Activated CD8-positive, alpha-beta T cell treated with anti-CD3 and anti-CD28 coated beads for 36 hours (primary cell): Measurements from ENCODE around the gene CDK19. TPM values are rescaled to one million over a fixed set of nuclear protein-coding genes. Genes with fewer than 3 reads are reported as not detected.

Source experiments
- ATAC-seq: fragments of 200-7000 bp; cut with Tn5 transposase; one replicate; pipeline ENCODE4 v1.10.0; 2021; ENCODE audit warnings: mild to moderate bottlenecking, moderate library complexity
- CTCF ChIA-PET: fragments of 350-600 bp; sonication (Branson Sonifier 250); formaldehyde crosslinking; loops from one replicate; lab custom pipeline; 2021; ENCODE audit warnings: antibody characterized with exemption; lab: Charles Lee
- POLR2A ChIA-PET: fragments of 350-600 bp; sonication (Branson Sonifier 250); formaldehyde crosslinking; loops from one replicate; lab custom pipeline; 2021; ENCODE audit warnings: antibody characterized with exemption; lab: Charles Lee
- DNase-seq: peaks from one replicate; pipeline ENCODE4 v3.0.0-alpha.2; 2020
- H3K27ac Mint-ChIP-seq: one replicate; pipeline ENCODE4 v1.8.0; 2021; ENCODE audit warnings: mild to moderate bottlenecking, mixed read lengths
- H3K27me3 Mint-ChIP-seq: one replicate; pipeline ENCODE4 v1.8.0; 2021; ENCODE audit warnings: mixed read lengths
- H3K36me3 Mint-ChIP-seq: one replicate; pipeline ENCODE4 v1.8.0; 2021; ENCODE audit warnings: low read depth, mixed read lengths
- H3K4me1 Mint-ChIP-seq: one replicate; pipeline ENCODE4 v1.8.0; 2021; ENCODE audit warnings: low read depth, mixed read lengths
- H3K4me3 Mint-ChIP-seq: one replicate; pipeline ENCODE4 v1.8.0; 2021; ENCODE audit warnings: mild to moderate bottlenecking, moderate library complexity, mixed read lengths
- H3K9me3 Mint-ChIP-seq: one replicate; pipeline ENCODE4 v1.8.0; 2021; ENCODE audit warnings: mixed read lengths
- CTCF ChIP-seq: fragments of 200-600 bp; IDR thresholded peaks from one replicate; pipeline ENCODE4 v1.8.0; 2022; ENCODE audit warnings: antibody characterized with exemption, mild to moderate bottlenecking
- intact Hi-C: fragments of 100-400 bp; cut with micrococcal nuclease; formaldehyde crosslinking; loops from one replicate; pipeline ENCODE4 v1.10.0; 2022
- total RNA-seq, 2 experiments: library from RNA; stranded (reverse); gene quantifications; one replicate each; pipeline ENCODE4 v1.2.3, GENCODE V29; 2021

CDK19 gene
- total RNA-seq, 2 experiments from 2014 or later = 11.8 to 13.1 TPM

- H3K9me3 Mint-ChIP-seq = peaks cover 12% of the 10 kb centered on the region
- no peak overlapping the region for H3K27ac Mint-ChIP-seq
- peaks cover 11% of the 10 kb centered on the region for H3K36me3 Mint-ChIP-seq
- DNase-seq = no peak
- no peak for TF ChIP-seq CTCF
- no peaks in the 10 kb centered on the region for H3K27me3 Mint-ChIP-seq
- peaks cover 8% of the 10 kb centered on the region for H3K4me1 Mint-ChIP-seq
- ChIA-PET CTCF (no interaction called here), POLR2A (no interaction called here)
- no peak overlapping the region for H3K4me3 Mint-ChIP-seq
- ATAC-seq = no peak
- intact Hi-C loops = no loop called here
Measured at GRCh38 chr6:110799655-110800054, 15.6 kb downstream of the CDK19 start.

GRCh38 chr6:110799189-110799588 is 16.1 kb downstream of the CDK19 start:
- peaks cover 8% of the 10 kb centered on the region for H3K4me1 Mint-ChIP-seq
- H3K27ac Mint-ChIP-seq = no peak overlapping the region
- ATAC-seq (no peak), DNase-seq (no peak)
- no peak for TF ChIP-seq CTCF
- POLR2A ChIA-PET = no interaction called here
- intact Hi-C loops = no loop called here
- H3K9me3 Mint-ChIP-seq = peaks cover 12% of the 10 kb centered on the region
- CTCF ChIA-PET = no interaction called here
- no peak overlapping the region for H3K4me3 Mint-ChIP-seq
- peaks cover 11% of the 10 kb centered on the region for H3K36me3 Mint-ChIP-seq
- H3K27me3 Mint-ChIP-seq = no peaks in the 10 kb centered on the region

- Mint-ChIP-seq H3K4me1 (peaks cover 5% of the 10 kb centered on the region), H3K4me3 (no peak overlapping the region), H3K27ac (no peak overlapping the region), H3K27me3 (no peaks in the 10 kb centered on the region), H3K36me3 (no peaks in the 10 kb centered on the region), H3K9me3 (peaks cover 2% of the 10 kb centered on the region)
- CTCF ChIA-PET = interaction anchor here (1.3 to 1.5 kb wide), 2 partner anchors 14 to 54 kb away, joined by 3 to 5 read pairs; no protein-coding TSS in a partner anchor
- TF ChIP-seq CTCF = no peak
- intact Hi-C loops = no loop called here
- no peak for DNase-seq
- POLR2A ChIA-PET = interaction anchor here (1.0 kb wide), 1 partner anchor 19 kb away, joined by 3 read pairs; no protein-coding TSS in a partner anchor
- no peak for ATAC-seq
Measured at GRCh38 chr6:110795271-110795670, 20.0 kb downstream of the CDK19 start.

GRCh38 chr6:110786696-110787095 is 28.6 kb downstream of the CDK19 start:
- DNase-seq (no peak), ATAC-seq (no peak)
- Mint-ChIP-seq H3K9me3 (peaks cover 10% of the 10 kb centered on the region), H3K27me3 (no peaks in the 10 kb centered on the region), H3K4me3 (no peak overlapping the region), H3K36me3 (peaks cover 5% of the 10 kb centered on the region), H3K4me1 (peaks cover 32% of the 10 kb centered on the region), H3K27ac (no peak overlapping the region)
- intact Hi-C loops = no loop called here
- CTCF ChIA-PET = interaction anchor here (0.7 kb wide), 1 partner anchor 92 kb away, joined by 3 read pairs; no protein-coding TSS in a partner anchor
- POLR2A ChIA-PET = interaction anchor here (1.2 kb wide), 1 partner anchor 89 kb away, joined by 3 read pairs; no protein-coding TSS in a partner anchor
- no peak for TF ChIP-seq CTCF

GRCh38 chr6:110786271-110786670 is 29.0 kb downstream of the CDK19 start:
- intact Hi-C loops = no loop called here
- Mint-ChIP-seq H3K4me3 (no peak overlapping the region), H3K27ac (no peak overlapping the region), H3K36me3 (peaks cover 5% of the 10 kb centered on the region), H3K4me1 (peaks cover 36% of the 10 kb centered on the region), H3K27me3 (no peaks in the 10 kb centered on the region), H3K9me3 (peaks cover 10% of the 10 kb centered on the region)
- DNase-seq = no peak
- ATAC-seq = no peak
- TF ChIP-seq CTCF = no peak
- POLR2A ChIA-PET = interaction anchor here (1.2 kb wide), 1 partner anchor 90 kb away, joined by 3 read pairs; no protein-coding TSS in a partner anchor
- CTCF ChIA-PET = interaction anchor here (0.7 kb wide), 1 partner anchor 93 kb away, joined by 3 read pairs; no protein-coding TSS in a partner anchor
